HEK293 (cell line): Measurements from ENCODE around the gene ITSN1.

Experiments used
- KLF9 ChIP-seq: fragments of 450-650 bp; formaldehyde crosslinking; IDR thresholded peaks from 2 replicates; pipeline ENCODE4 v1.5.1; 2016; ENCODE audit warnings: missing biosample characterization, missing genetic modification characterization, low read depth
- OSR2 ChIP-seq: fragments of 450-650 bp; formaldehyde crosslinking; IDR thresholded peaks from 2 replicates; pipeline ENCODE4 v1.5.1; 2016; ENCODE audit warnings: missing biosample characterization, missing genetic modification characterization
- OVOL3 ChIP-seq: fragments of 450-650 bp; formaldehyde crosslinking; IDR thresholded peaks from 2 replicates; pipeline ENCODE4 v1.5.1; 2016; ENCODE audit warnings: missing biosample characterization, missing genetic modification characterization
- SETDB1 ChIP-seq: IDR thresholded peaks from one replicate; pipeline ENCODE4 v1.6.1; 2017; ENCODE audit warnings: mild to moderate bottlenecking, low read length, moderate library complexity, mixed read lengths; ENCODE audit not compliant: insufficient read length
- SP3 ChIP-seq: fragments of 450-650 bp; formaldehyde crosslinking; IDR thresholded peaks from 2 replicates; pipeline ENCODE4 v1.5.1; 2016; ENCODE audit warnings: missing biosample characterization, missing genetic modification characterization
- TCF7L2 ChIP-seq: IDR thresholded peaks from 2 replicates; pipeline ENCODE4 v1.6.1; 2011; ENCODE audit warnings: low read depth, mild to moderate bottlenecking, inconsistent platforms, low read length, moderate library complexity, borderline replicate concordance
- TRIM28 ChIP-seq: IDR thresholded peaks from 2 replicates; pipeline ENCODE4 v1.6.1; 2011; ENCODE audit warnings: low read length, control low read depth, borderline replicate concordance
- TSHZ1 ChIP-seq: fragments of 450-650 bp; formaldehyde crosslinking; IDR thresholded peaks from 2 replicates; pipeline ENCODE4 v1.5.1; 2016; ENCODE audit warnings: missing biosample characterization, missing genetic modification characterization, borderline replicate concordance
- ZBTB20 ChIP-seq: fragments of 450-650 bp; formaldehyde crosslinking; IDR thresholded peaks from 2 replicates; pipeline ENCODE4 v1.5.1; 2016; ENCODE audit warnings: missing biosample characterization, missing genetic modification characterization
- ZNF155 ChIP-seq: fragments of 450-650 bp; formaldehyde crosslinking; IDR thresholded peaks from 2 replicates; pipeline ENCODE4 v1.5.1; 2016; ENCODE audit warnings: missing biosample characterization, missing genetic modification characterization
- ZNF174 ChIP-seq: fragments of 450-650 bp; formaldehyde crosslinking; IDR thresholded peaks from 2 replicates; pipeline ENCODE4 v1.5.0; 2017; ENCODE audit warnings: missing biosample characterization, mild to moderate bottlenecking, missing genetic modification characterization
- ZNF18 ChIP-seq: fragments of 450-650 bp; formaldehyde crosslinking; IDR thresholded peaks from 2 replicates; pipeline ENCODE4 v1.5.1; 2016; ENCODE audit warnings: missing biosample characterization, missing genetic modification characterization
- ZNF2 ChIP-seq: fragments of 450-650 bp; formaldehyde crosslinking; IDR thresholded peaks from 2 replicates; pipeline ENCODE4 v1.5.1; 2016; ENCODE audit warnings: missing biosample characterization, missing genetic modification characterization
- ZNF391 ChIP-seq: fragments of 450-650 bp; formaldehyde crosslinking; IDR thresholded peaks from 2 replicates; pipeline ENCODE4 v1.5.1; 2016; ENCODE audit warnings: low read depth, missing biosample characterization, missing genetic modification characterization, borderline replicate concordance
- ZNF423 ChIP-seq: fragments of 450-650 bp; formaldehyde crosslinking; IDR thresholded peaks from 2 replicates; pipeline ENCODE4 v1.5.1; 2016; ENCODE audit warnings: missing biosample characterization, missing genetic modification characterization
- ZNF426 ChIP-seq: fragments of 450-650 bp; formaldehyde crosslinking; IDR thresholded peaks from 2 replicates; pipeline ENCODE4 v1.5.1; 2017; ENCODE audit warnings: missing biosample characterization, missing genetic modification characterization, mild to moderate bottlenecking, inconsistent platforms, moderate library complexity
- ZNF514 ChIP-seq: fragments of 450-650 bp; formaldehyde crosslinking; IDR thresholded peaks from 2 replicates; pipeline ENCODE4 v1.5.1; 2016; ENCODE audit warnings: missing biosample characterization, missing genetic modification characterization
- ZNF558 ChIP-seq: fragments of 450-650 bp; formaldehyde crosslinking; IDR thresholded peaks from 2 replicates; pipeline ENCODE4 v1.5.1; 2016; ENCODE audit warnings: missing biosample characterization, missing genetic modification characterization
- ZNF585B ChIP-seq: fragments of 450-650 bp; formaldehyde crosslinking; IDR thresholded peaks from 2 replicates; pipeline ENCODE4 v1.5.1; 2016; ENCODE audit warnings: missing biosample characterization, missing genetic modification characterization
- ZNF610 ChIP-seq: fragments of 450-650 bp; formaldehyde crosslinking; IDR thresholded peaks from 2 replicates; pipeline ENCODE4 v1.5.1; 2016; ENCODE audit warnings: missing biosample characterization, missing genetic modification characterization, borderline replicate concordance
- ZNF621 ChIP-seq: fragments of 450-650 bp; formaldehyde crosslinking; IDR thresholded peaks from 2 replicates; pipeline ENCODE4 v1.5.1; 2017; ENCODE audit warnings: missing biosample characterization, missing genetic modification characterization
- ZNF645 ChIP-seq: fragments of 450-650 bp; formaldehyde crosslinking; IDR thresholded peaks from 2 replicates; pipeline ENCODE4; 2016; ENCODE audit warnings: missing biosample characterization, missing genetic modification characterization
- ZNF670 ChIP-seq: fragments of 450-650 bp; formaldehyde crosslinking; IDR thresholded peaks from 2 replicates; pipeline ENCODE4 v1.5.1; 2016; ENCODE audit warnings: missing biosample characterization, missing genetic modification characterization, low read depth
- ZNF768 ChIP-seq: fragments of 450-650 bp; formaldehyde crosslinking; IDR thresholded peaks from 2 replicates; pipeline ENCODE4 v1.5.1; 2018; ENCODE audit warnings: missing biosample characterization, mild to moderate bottlenecking, missing genetic modification characterization
- ZNF776 ChIP-seq: fragments of 450-650 bp; formaldehyde crosslinking; IDR thresholded peaks from 2 replicates; pipeline ENCODE4 v1.5.0; 2017; ENCODE audit warnings: missing biosample characterization, missing genetic modification characterization, borderline replicate concordance
- ZSCAN4 ChIP-seq: fragments of 450-650 bp; formaldehyde crosslinking; IDR thresholded peaks from 2 replicates; pipeline ENCODE4 v1.5.1; 2017; ENCODE audit warnings: missing biosample characterization, missing genetic modification characterization
- TF ChIP-seq, protein P1 (sequence below): fragments of 450-650 bp; formaldehyde crosslinking; IDR thresholded peaks from 2 replicates; pipeline ENCODE4 v1.5.1; 2016; ENCODE audit warnings: missing biosample characterization, missing genetic modification characterization
- TF ChIP-seq, protein P2 (sequence below): fragments of 450-650 bp; formaldehyde crosslinking; IDR thresholded peaks from 2 replicates; pipeline ENCODE4 v1.5.1; 2016; ENCODE audit warnings: missing biosample characterization, missing genetic modification characterization

Gene ITSN1

DNA sequence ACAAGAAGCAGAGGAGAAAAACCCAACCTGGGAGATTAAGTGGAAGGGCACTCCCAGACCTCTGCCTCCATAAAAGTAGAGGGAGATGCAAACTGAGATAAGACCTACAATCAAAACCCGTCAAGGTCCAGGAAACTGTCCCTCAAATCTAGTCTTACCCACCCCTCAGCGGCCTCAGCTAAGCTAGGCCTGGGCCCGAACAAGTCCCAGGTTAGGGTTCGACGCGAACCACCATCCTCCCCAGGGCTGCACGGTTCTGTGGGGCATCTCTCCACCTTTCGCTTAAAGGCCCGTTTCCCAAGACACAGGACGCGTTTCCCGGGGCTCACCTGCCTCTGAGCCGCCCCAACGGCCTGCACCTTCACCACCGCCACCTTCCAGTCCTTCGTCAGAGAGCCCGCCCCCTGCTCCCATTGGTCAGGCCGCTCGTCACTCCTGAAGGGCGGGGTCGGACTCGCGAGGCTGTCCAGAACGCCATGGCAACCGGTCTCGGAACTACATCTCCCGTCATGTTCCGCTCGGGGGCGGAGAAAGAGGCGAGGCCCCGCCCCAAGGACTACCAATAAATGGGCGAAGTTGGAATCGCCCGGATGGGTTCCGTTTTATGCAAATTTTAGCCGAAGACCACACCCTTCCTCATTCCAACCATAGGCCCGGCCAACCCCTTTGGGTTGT, 812 bp upstream of the ITSN1 start, which contains the start of gene CRYZL1 (continued):
- TF ChIP-seq, protein P1, sequence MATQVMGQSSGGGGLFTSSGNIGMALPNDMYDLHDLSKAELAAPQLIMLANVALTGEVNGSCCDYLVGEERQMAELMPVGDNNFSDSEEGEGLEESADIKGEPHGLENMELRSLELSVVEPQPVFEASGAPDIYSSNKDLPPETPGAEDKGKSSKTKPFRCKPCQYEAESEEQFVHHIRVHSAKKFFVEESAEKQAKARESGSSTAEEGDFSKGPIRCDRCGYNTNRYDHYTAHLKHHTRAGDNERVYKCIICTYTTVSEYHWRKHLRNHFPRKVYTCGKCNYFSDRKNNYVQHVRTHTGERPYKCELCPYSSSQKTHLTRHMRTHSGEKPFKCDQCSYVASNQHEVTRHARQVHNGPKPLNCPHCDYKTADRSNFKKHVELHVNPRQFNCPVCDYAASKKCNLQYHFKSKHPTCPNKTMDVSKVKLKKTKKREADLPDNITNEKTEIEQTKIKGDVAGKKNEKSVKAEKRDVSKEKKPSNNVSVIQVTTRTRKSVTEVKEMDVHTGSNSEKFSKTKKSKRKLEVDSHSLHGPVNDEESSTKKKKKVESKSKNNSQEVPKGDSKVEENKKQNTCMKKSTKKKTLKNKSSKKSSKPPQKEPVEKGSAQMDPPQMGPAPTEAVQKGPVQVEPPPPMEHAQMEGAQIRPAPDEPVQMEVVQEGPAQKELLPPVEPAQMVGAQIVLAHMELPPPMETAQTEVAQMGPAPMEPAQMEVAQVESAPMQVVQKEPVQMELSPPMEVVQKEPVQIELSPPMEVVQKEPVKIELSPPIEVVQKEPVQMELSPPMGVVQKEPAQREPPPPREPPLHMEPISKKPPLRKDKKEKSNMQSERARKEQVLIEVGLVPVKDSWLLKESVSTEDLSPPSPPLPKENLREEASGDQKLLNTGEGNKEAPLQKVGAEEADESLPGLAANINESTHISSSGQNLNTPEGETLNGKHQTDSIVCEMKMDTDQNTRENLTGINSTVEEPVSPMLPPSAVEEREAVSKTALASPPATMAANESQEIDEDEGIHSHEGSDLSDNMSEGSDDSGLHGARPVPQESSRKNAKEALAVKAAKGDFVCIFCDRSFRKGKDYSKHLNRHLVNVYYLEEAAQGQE (tag by site-specific recombination) = peak; percentile 45; the same call in 1 of the 2 replicates
- TF ChIP-seq ZNF768 (tag by site-specific recombination) (no peak), ZNF2 (tag by site-specific recombination) (peak; percentile 89), OSR2 (tag by site-specific recombination) (peak; percentile 36; the same call in 1 of the 2 replicates), ZNF670 (tag by site-specific recombination) (no peak), ZNF18 (0 out of 2 replicates have a peak, but pooled peaks have one; percentile 29), ZNF585B (tag by site-specific recombination) (no peak), TRIM28 (peak; percentile 94), ZBTB20 (tag by site-specific recombination) (peak; percentile 91), ZNF391 (peak; percentile 44; the same call in 1 of the 2 replicates), SP3 (tag by site-specific recombination) (peak; percentile 99), TSHZ1 (no peak), ZSCAN4 (tag by site-specific recombination) (peak; percentile 40; the same call in 1 of the 2 replicates), ZNF558 (tag by site-specific recombination) (no peak), ZNF610 (tag by site-specific recombination) (peak; percentile 61; the same call in 1 of the 2 replicates), ZNF776 (no peak), ZNF621 (no peak), SETDB1 (no peak), OVOL3 (tag by site-specific recombination) (0 out of 2 replicates have a peak, but pooled peaks have one; percentile 18), ZNF514 (tag by site-specific recombination) (no peak), KLF9 (tag by site-specific recombination) (no peak; the same call in 1 of the 2 replicates), ZNF645 (tag by site-specific recombination) (no peak), ZNF155 (tag by site-specific recombination) (no peak), TCF7L2 (no peak), ZNF174 (no peak), ZNF423 (tag by site-specific recombination) (no peak), ZNF426 (tag by site-specific recombination) (no peak)
- TF ChIP-seq, protein P2, sequence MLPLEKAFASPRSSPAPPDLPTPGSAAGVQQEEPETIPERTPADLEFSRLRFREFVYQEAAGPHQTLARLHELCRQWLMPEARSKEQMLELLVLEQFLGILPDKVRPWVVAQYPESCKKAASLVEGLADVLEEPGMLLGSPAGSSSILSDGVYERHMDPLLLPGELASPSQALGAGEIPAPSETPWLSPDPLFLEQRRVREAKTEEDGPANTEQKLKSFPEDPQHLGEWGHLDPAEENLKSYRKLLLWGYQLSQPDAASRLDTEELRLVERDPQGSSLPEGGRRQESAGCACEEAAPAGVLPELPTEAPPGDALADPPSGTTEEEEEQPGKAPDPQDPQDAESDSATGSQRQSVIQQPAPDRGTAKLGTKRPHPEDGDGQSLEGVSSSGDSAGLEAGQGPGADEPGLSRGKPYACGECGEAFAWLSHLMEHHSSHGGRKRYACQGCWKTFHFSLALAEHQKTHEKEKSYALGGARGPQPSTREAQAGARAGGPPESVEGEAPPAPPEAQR (tag by site-specific recombination) = no peak
